Measurements from ENCODE around the gene STX7.

DNA sequence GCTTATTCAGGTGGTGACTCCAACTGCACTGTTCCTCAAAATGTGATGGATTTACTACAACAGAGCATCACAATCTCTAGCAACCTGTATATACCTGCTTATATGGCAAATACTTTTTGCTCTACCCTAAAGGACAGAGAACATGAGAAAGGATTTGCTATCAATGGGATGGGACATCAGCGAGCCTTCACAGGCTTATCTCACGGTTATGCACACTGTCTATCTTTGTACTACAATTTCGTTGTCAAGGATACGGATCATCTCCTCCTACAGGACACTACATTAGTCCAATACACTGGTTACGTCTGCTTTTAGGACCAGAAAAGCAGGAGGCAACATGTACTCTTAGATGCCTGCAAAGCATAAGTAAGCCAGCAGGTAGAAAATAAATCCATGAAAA, 34.2 kb downstream of the STX7 start:
- TF ChIP-seq, protein P1, sequence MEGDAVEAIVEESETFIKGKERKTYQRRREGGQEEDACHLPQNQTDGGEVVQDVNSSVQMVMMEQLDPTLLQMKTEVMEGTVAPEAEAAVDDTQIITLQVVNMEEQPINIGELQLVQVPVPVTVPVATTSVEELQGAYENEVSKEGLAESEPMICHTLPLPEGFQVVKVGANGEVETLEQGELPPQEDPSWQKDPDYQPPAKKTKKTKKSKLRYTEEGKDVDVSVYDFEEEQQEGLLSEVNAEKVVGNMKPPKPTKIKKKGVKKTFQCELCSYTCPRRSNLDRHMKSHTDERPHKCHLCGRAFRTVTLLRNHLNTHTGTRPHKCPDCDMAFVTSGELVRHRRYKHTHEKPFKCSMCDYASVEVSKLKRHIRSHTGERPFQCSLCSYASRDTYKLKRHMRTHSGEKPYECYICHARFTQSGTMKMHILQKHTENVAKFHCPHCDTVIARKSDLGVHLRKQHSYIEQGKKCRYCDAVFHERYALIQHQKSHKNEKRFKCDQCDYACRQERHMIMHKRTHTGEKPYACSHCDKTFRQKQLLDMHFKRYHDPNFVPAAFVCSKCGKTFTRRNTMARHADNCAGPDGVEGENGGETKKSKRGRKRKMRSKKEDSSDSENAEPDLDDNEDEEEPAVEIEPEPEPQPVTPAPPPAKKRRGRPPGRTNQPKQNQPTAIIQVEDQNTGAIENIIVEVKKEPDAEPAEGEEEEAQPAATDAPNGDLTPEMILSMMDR (IDR thresholded peaks at IDR 0.05; ENCODE audit: low read depth, low read length) = no peak
- TF ChIP-seq EZH2phosphoT487 (IDR thresholded peaks at IDR 0.05; ENCODE audit: low read depth) = no peak
